K562 (cell line): ENCODE data around the gene NAPA. TPM values are rescaled to one million over a fixed set of nuclear protein-coding genes. Genes with fewer than 3 reads are reported as not detected.

Experiments used
- CC2D1A ChIP-seq: fragments of 450-650 bp; IDR thresholded peaks from 2 replicates; pipeline ENCODE4 v1.6.1; 2017; ENCODE audit warnings: mild to moderate bottlenecking
- CCNT2 ChIP-seq: IDR thresholded peaks from 2 replicates; pipeline ENCODE4 v1.6.1; 2011; ENCODE audit warnings: borderline replicate concordance, low read depth, mild to moderate bottlenecking, moderate library complexity, mixed read lengths, low read length; ENCODE audit not compliant: insufficient read length; ENCODE audit errors: extremely low read depth
- CREM ChIP-seq: IDR thresholded peaks from 2 replicates; pipeline ENCODE4 v1.6.1; 2014; ENCODE audit warnings: antibody characterized with exemption, low read depth
- ELF4 ChIP-seq: fragments of 450-650 bp; formaldehyde crosslinking; IDR thresholded peaks from 2 replicates; pipeline ENCODE4 v1.4.0; 2022; ENCODE audit warnings: missing genetic modification characterization
- FOXA1 ChIP-seq: fragments of 450-650 bp; IDR thresholded peaks from 2 replicates; pipeline ENCODE4 v1.6.1; 2016; ENCODE audit warnings: mild to moderate bottlenecking, borderline replicate concordance
- FOXM1 ChIP-seq, 2 experiments: fragments of 450-650 bp in 1 of 2; sonication (generic) in 1 of 2; formaldehyde crosslinking in 1 of 2; IDR thresholded peaks; 2 replicates each; pipeline versions ENCODE4 v1.6.1 to v1.9.0; 2017 to 2022; ENCODE audit warnings: low read depth in 2 of 2, mild to moderate bottlenecking in 2 of 2, missing genetic modification reagents in 1 of 2, moderate library complexity in 1 of 2
- GABPB1 ChIP-seq: sonication (generic); formaldehyde crosslinking; IDR thresholded peaks from 2 replicates; pipeline ENCODE4 v1.8.0; 2022; ENCODE audit warnings: mild to moderate bottlenecking, missing genetic modification reagents
- GTF2E2 ChIP-seq: fragments of 200-800 bp; sonication (Bioruptor generic); IDR thresholded peaks from 2 replicates; pipeline ENCODE4 v1.6.1; 2016; ENCODE audit warnings: missing genetic modification characterization, missing compliant biosample characterization
- ILF3 ChIP-seq: fragments of 450-650 bp; IDR thresholded peaks from 2 replicates; pipeline ENCODE4 v1.6.1; 2018; ENCODE audit warnings: antibody characterized with exemption, mild to moderate bottlenecking, moderate library complexity, borderline replicate concordance
- KAT8 ChIP-seq: fragments of 450-650 bp; IDR thresholded peaks from 2 replicates; pipeline ENCODE4 v1.6.1; 2016; ENCODE audit warnings: low read depth, mild to moderate bottlenecking
- KDM1A ChIP-seq, 2 experiments: fragments of 450-650 bp; IDR thresholded peaks; 2 replicates each; pipeline ENCODE4 v1.6.1; 2016; ENCODE audit warnings: mild to moderate bottlenecking in 2 of 2
- RBM17 ChIP-seq: fragments of 200-400 bp; formaldehyde crosslinking; IDR thresholded peaks from 2 replicates; pipeline ENCODE4 v1.6.1; 2017; ENCODE audit warnings: low read depth, mild to moderate bottlenecking, low read length, borderline replicate concordance
- RBM22 ChIP-seq: fragments of 200-400 bp; formaldehyde crosslinking; IDR thresholded peaks from 2 replicates; pipeline ENCODE4 v1.6.1; 2018; ENCODE audit warnings: low read length, low read depth; ENCODE audit not compliant: poor library complexity, severe bottlenecking
- SNRNP70 ChIP-seq: fragments of 200-400 bp; formaldehyde crosslinking; optimal IDR thresholded peaks from 2 replicates; pipeline ENCODE3; 2017; ENCODE audit warnings: low read depth, low read length
- SP2 ChIP-seq: IDR thresholded peaks from 2 replicates; pipeline ENCODE4 v1.6.1; 2011; ENCODE audit warnings: mild to moderate bottlenecking, low read depth, low read length, moderate library complexity; ENCODE audit not compliant: poor library complexity, severe bottlenecking; ENCODE audit errors: extremely low read depth
- ZBTB17 ChIP-seq: fragments of 450-650 bp; formaldehyde crosslinking; IDR thresholded peaks from 2 replicates; pipeline ENCODE4 v1.4.0; 2020; ENCODE audit warnings: mild to moderate bottlenecking
- ZBTB8A ChIP-seq: fragments of 450-650 bp; IDR thresholded peaks from 2 replicates; pipeline ENCODE4 v1.6.1; 2018; ENCODE audit warnings: mild to moderate bottlenecking, moderate library complexity; ENCODE audit not compliant: partially characterized antibody
- ZKSCAN1 ChIP-seq: fragments of 150-350 bp; IDR thresholded peaks from 2 replicates; pipeline ENCODE4 v1.6.1; 2016; ENCODE audit warnings: low read depth, low read length
- ZNF140 ChIP-seq: fragments of 250-450 bp; sonication (Bioruptor Pico); IDR thresholded peaks from 2 replicates; pipeline ENCODE4 v1.8.0; 2021; ENCODE audit warnings: moderate library complexity, mild to moderate bottlenecking, inconsistent platforms
- ZNF436 ChIP-seq: fragments of 250-450, 450-650 bp; sonication (Bioruptor Pico); formaldehyde crosslinking; IDR thresholded peaks from 2 replicates; pipeline ENCODE4 v1.7.0; 2020; ENCODE audit warnings: mild to moderate bottlenecking
- ZNF830 ChIP-seq: fragments of 250-450 bp; sonication (Bioruptor Pico); IDR thresholded peaks from 2 replicates; pipeline ENCODE4 v1.5.0; 2021; ENCODE audit warnings: mild to moderate bottlenecking
- polyA plus RNA-seq, 8 experiments: library from polyadenylated mRNA; depleted of rRNA in 4 of 8; stranded (reverse) in 5 of 8; unstranded in 3 of 8; fragments of >200 nt; fragmentation: Nextera tagmentation in 2 of 8; fragmentation: Illumina TruSeq in 1 of 8; extraction: Ambion mirVana in 2 of 8; extraction: Trizol in 1 of 8; gene quantifications; 2 replicates each; pipeline versions ENCODE4 v1.2.1 to v1.2.3, GENCODE V29; 2011 to 2014; ENCODE audit warnings: inconsistent platforms in 1 of 8, missing spikeins in 1 of 8
- total RNA-seq, 7 experiments: library from RNA; depleted of rRNA in 6 of 7; stranded (reverse); fragments of >200 nt in 6 of 7; fragmentation: Illumina TruSeq in 2 of 7; extraction: Trizol in 2 of 7; gene quantifications; 2 replicates each; pipeline versions ENCODE4 v1.2.1 to v1.2.3, GENCODE V29; 2011 to 2021; ENCODE audit warnings: low replicate concordance in 1 of 7
- TF ChIP-seq, protein P1 (sequence below): fragments of 450-650 bp; formaldehyde crosslinking; IDR thresholded peaks from 2 replicates; pipeline ENCODE4 v1.4.0; 2020; ENCODE audit warnings: mild to moderate bottlenecking
- TF ChIP-seq, protein P2 (sequence below): fragments of 250-450 bp; sonication (Bioruptor Pico); IDR thresholded peaks from 2 replicates; pipeline ENCODE4 v1.8.0; 2021; ENCODE audit warnings: moderate library complexity, mild to moderate bottlenecking, inconsistent platforms
- TF ChIP-seq, protein P3 (sequence below): fragments of 250-450 bp; sonication (Bioruptor Pico); IDR thresholded peaks from 2 replicates; pipeline ENCODE4 v1.5.1; 2021; ENCODE audit warnings: mild to moderate bottlenecking

The NAPA gene
- total and polyA plus RNA-seq, 9 of the 15 experiments (the other 6 are each of a cell fraction or from before 2014, with no cell fraction given), result 5.4 to 98.6 (median 77.5) TPM

DNA sequence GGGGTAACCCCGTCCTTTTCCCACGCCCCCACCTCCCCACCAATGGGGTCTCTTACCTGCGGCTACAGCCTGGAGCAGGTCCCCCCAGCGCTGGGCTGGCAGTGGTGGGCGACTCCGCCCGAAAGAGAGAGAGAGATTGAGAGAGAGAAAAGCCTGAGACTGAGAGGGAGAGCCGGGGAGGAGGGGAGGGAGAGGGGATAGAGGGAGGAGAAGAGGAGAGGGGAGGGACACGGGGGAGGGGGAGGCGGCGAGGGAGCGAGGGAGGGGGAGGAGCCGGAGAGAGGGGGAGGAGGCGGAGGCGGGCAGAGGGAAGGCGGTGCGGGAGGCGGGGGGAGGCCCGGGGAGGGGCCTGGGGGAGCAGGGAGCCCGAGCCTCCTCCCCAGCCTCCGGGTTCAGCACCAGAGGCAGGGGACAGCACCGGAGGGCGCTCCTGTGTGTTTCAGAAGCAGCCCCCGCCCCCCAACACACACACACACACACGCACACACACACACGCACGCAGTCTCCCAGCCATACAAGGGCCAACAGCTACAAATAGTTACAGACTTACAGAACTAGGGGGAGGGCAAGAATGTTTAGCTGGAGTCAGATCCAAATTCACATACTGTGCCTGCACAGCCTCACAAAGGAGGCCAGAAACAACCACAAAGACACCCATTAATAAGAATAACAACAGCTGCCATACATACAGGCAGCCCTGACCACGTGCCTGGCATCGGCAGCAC lies 43.0 kb downstream of the NAPA start, which contains the start of gene SLC8A2 (continued):
- TF ChIP-seq, protein P1, sequence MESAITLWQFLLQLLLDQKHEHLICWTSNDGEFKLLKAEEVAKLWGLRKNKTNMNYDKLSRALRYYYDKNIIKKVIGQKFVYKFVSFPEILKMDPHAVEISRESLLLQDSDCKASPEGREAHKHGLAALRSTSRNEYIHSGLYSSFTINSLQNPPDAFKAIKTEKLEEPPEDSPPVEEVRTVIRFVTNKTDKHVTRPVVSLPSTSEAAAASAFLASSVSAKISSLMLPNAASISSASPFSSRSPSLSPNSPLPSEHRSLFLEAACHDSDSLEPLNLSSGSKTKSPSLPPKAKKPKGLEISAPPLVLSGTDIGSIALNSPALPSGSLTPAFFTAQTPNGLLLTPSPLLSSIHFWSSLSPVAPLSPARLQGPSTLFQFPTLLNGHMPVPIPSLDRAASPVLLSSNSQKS (CRISPR knock-in tag), result no peak
- TF ChIP-seq SP2 (no peak), SNRNP70 (no peak), ZNF140 (no peak), RBM17 (no peak), ZNF830 (CRISPR knock-in tag) (no peak), ILF3 (no peak), FOXA1 (no peak), KAT8 (no peak), ZBTB17 (CRISPR knock-in tag) (no peak), CREM (peak; percentile 67; the same call in 1 of the 2 replicates), CC2D1A (no peak), ELF4 (CRISPR knock-in tag) (0 out of 2 replicates have a peak, but pooled peaks have one; percentile 21), KDM1A (IDR thresholded peaks at IDR 0.05) (peak in 1 of 2 experiments; percentile 72; a peak in 3 of 4 replicates), FOXM1 (IDR thresholded peaks at IDR 0.05; ENCODE audit: low read depth) (no peak), FOXM1 (CRISPR knock-in tag; IDR thresholded peaks at IDR 0.05; ENCODE audit: low read depth) (no peak; the same call in 1 of the 2 replicates), GABPB1 (CRISPR knock-in tag) (peak; percentile 62), ZBTB8A (no peak), ZKSCAN1 (no peak), GTF2E2 (tag) (no peak), RBM22 (no peak), ZNF436 (no peak), CCNT2 (no peak)
- TF ChIP-seq, protein P2, sequence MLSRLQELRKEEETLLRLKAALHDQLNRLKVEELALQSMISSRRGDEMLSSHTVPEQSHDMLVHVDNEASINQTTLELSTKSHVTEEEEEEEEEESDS (CRISPR knock-in tag), result no peak
- TF ChIP-seq, protein P3, sequence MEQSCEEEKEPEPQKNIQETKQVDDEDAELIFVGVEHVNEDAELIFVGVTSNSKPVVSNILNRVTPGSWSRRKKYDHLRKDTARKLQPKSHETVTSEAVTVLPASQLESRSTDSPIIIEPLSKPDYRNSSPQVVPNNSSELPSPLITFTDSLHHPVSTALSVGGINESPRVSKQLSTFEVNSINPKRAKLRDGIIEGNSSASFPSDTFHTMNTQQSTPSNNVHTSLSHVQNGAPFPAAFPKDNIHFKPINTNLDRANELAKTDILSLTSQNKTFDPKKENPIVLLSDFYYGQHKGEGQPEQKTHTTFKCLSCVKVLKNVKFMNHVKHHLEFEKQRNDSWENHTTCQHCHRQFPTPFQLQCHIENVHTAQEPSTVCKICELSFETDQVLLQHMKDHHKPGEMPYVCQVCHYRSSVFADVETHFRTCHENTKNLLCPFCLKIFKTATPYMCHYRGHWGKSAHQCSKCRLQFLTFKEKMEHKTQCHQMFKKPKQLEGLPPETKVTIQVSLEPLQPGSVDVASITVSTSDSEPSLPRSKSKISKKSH, result no peak
